Mucosa of descending colon (tissue), 3 donors: ENCODE data around the gene ELMOD1. TPM values are rescaled to one million over a fixed set of nuclear protein-coding genes. Genes with fewer than 3 reads are reported as not detected.
A peak's percentile ranks its signal among the peaks of the same experiment; 100 is the strongest.

Experiments
- ATAC-seq: fragments of 200-7000 bp; cut with Tn5 transposase; one replicate; pipeline ENCODE4 v1.9.1; 2020; ENCODE audit warnings: mild to moderate bottlenecking, moderate library complexity
- DNase-seq, 3 donors: peaks; one replicate each; pipeline ENCODE4 v3.0.0-alpha.2; 2020
- H3K36me3 ChIP-seq: fragments of 200-600 bp; one replicate; pipeline ENCODE4 v1.8.0; 2021; ENCODE audit warnings: low read depth, mild to moderate bottlenecking
- H3K4me1 ChIP-seq: fragments of 200-600 bp; one replicate; pipeline ENCODE4 v1.8.0; 2021; ENCODE audit warnings: low read depth, mild to moderate bottlenecking
- H3K4me3 ChIP-seq: fragments of 200-600 bp; one replicate; pipeline ENCODE4 v1.8.0; 2021; ENCODE audit warnings: mild to moderate bottlenecking
- H3K9me3 ChIP-seq: fragments of 200-600 bp; one replicate; pipeline ENCODE4 v1.8.0; 2021; ENCODE audit warnings: mild to moderate bottlenecking
- intact Hi-C, 2 donors: fragments of 100-400 bp; cut with DNase I in 1 of 2; cut with micrococcal nuclease in 1 of 2; formaldehyde crosslinking; loops; one replicate each; pipeline versions ENCODE4 v1.11.0 to v1.11.1; 2022; cut with DNase I, micrococcal nuclease
- total RNA-seq, 3 donors: library from RNA; stranded (reverse); fragmentation: NEBNext Ultra II Directional in 2 of 3; extraction: Animal tissue kit (Norgen Biotek cat#: 25700) in 2 of 3; gene quantifications; one replicate each; pipeline versions ENCODE4 v1.2.1 to v1.2.4, GENCODE V29; 2021 to 2023
- TF ChIP-seq, protein P1 (sequence below): fragments of 200-600 bp; IDR thresholded peaks from one replicate; pipeline ENCODE4 v1.8.0; 2022; ENCODE audit warnings: antibody characterized with exemption, mild to moderate bottlenecking
- donor health status: DM: no; HTN: no; CAD: no; lungs with moderate emphysema.
- donor health status: DM: no; HTN: no; CAD: no.
- donor health status: DM: no; HTN: yes; CAD: no.

The ELMOD1 gene
- total RNA-seq, 3 donors from 2014 or later, result 0.31 to 0.57 TPM; not detected in 1

DNA sequence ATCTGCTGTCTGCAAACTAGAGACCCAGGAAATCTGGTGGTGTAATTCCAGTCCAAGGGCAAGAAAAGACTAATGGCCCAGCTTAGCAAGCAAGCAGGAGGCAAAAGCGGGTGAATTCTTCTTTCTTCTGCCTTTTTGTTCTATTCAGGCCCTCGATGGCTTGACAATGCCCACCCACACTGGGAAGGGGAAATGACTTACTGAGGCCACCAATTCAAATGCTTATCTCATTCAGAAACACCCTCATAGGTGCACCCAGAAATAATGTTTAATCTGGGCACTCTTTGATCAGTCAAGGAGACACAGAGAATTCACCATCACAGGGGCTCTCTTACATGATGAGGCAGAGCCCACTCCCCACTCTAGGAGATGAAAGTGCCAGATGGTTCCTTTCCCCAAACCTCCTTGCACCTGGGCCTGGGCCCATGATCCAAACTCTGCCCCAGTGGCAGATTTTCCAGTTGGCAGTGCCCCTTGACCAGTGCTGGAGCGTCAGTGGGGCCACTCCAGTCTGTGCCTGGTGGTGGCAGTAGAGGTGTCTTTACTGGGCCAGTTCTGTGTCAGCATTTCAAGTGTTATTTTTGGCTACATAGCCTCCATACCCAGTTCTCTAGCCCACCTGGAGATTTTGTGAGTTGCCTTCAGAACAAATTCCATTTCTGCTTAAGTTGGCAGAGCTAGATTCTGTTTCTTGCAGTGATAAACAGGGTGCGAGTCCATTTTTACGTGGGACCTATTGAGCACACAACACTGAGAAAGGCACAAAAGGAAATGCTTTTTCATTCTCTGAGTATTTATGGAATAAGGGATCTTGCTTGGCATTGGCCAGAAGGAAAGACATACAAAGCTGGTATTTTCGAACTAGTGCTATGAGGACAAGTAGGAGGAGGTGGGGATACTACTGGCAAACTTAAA lies 7.5 kb downstream of the ELMOD1 start:
- TF ChIP-seq, protein P1, sequence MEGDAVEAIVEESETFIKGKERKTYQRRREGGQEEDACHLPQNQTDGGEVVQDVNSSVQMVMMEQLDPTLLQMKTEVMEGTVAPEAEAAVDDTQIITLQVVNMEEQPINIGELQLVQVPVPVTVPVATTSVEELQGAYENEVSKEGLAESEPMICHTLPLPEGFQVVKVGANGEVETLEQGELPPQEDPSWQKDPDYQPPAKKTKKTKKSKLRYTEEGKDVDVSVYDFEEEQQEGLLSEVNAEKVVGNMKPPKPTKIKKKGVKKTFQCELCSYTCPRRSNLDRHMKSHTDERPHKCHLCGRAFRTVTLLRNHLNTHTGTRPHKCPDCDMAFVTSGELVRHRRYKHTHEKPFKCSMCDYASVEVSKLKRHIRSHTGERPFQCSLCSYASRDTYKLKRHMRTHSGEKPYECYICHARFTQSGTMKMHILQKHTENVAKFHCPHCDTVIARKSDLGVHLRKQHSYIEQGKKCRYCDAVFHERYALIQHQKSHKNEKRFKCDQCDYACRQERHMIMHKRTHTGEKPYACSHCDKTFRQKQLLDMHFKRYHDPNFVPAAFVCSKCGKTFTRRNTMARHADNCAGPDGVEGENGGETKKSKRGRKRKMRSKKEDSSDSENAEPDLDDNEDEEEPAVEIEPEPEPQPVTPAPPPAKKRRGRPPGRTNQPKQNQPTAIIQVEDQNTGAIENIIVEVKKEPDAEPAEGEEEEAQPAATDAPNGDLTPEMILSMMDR, result no peak
- Histone ChIP-seq H3K36me3 (no peaks in the 10 kb centered on the region), H3K4me3 (no peak overlapping the region), H3K4me1 (no peaks in the 10 kb centered on the region), H3K9me3 (no peaks in the 10 kb centered on the region)
- DNase-seq, result no peak
- intact Hi-C loops, result no loop called here
- ATAC-seq, result peak; percentile 38

DNA sequence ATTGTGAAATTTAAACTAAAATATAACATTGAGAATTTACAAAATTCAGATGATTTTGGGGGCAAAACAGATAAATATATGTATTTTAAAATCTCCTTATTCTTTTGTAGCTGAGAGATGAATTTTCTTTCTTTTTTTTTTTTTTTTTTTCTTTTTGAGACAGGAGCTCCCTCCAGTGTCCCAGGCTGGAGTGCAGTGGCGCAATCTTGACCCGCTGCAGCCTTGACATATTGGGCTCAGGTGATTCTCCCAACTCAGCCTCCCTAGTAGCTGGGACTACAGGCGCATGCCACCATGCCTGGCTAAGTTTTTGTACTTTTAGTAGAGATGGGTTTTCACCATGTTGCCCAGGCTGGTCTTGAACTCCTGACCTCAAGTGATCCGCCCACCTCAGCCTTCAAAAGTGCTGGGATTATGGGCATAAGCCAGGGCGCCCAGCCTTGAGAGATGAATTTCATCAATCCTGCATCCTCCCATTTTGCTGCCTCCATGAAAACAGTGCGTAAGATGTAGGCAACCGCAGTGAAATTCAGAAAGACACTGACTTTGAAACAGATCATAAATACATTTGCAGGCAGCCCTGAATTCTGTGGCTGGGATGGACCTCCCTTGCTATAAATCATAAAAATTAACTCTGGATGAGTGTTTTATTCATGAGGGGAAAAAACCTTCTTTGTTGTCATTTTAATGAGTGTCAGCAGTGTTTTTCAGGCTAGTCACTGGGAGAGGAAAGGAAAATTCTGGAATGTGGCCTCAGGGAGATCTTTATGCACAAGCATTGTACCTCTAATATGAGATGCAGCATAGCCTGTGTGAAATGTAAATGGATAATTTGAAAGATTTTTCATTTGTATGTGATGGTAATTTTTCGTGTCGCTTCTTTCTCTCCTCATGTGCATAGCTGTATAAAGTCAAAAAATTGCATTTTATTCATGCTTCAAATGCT lies 14.4 kb downstream of the ELMOD1 start:
- intact Hi-C loops, result no loop called here

DNA sequence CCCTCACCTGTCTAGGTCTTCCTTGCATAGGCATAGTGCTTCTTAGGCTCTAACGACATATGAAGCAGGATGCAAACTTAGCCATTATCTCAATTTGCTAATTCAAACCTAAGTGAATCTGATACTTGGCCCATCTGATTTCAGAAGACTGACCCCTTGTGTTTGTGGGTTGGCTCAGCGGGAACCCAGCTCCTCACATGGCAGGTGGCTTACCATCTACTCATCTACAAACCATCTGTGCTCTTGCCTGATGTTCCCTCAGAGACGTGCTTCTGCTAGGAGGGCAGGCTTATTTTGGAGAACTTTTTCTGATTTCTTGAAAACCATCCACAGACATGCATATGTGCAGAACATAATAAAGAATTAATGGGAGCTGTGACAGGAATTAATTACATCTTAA lies 15.2 kb downstream of the ELMOD1 start:
- DNase-seq, result no peak
- ATAC-seq, result no peak
- H3K9me3 ChIP-seq, result no peaks in the 10 kb centered on the region
- H3K4me3 ChIP-seq, result no peak overlapping the region
- H3K36me3 ChIP-seq, result no peaks in the 10 kb centered on the region
- TF ChIP-seq, protein P1, result no peak
- no peaks in the 10 kb centered on the region for H3K4me1 ChIP-seq
- intact Hi-C loops, result no loop called here

More for the DNA sequence above, 14.4 kb downstream of the ELMOD1 start:
- ATAC-seq, result no peak
- TF ChIP-seq, protein P1, result no peak
- no peaks in the 10 kb centered on the region for H3K36me3 ChIP-seq
- no peak for DNase-seq
- H3K4me3 ChIP-seq, result no peak overlapping the region
- no peaks in the 10 kb centered on the region for H3K9me3 ChIP-seq
- H3K4me1 ChIP-seq, result no peaks in the 10 kb centered on the region

DNA sequence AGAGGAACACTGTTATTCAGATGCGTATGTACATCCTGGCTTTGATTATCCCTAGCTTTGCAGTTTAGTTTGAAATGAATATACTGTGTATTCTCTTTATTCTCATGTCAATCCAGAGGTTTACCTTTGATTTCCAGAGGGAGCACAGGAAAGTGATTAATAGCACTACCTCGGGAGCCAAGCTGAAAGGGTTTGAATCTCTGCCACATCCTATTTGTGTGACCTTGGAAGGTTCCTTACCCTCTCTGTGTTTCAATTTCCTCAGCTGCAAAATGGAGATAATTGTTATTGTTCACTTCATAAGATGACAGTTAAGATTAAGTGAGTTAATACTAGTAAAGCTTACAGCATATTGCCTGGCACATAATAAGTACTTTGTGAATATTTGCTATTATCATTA lies 17.9 kb downstream of the ELMOD1 start:
- DNase-seq (no peak), ATAC-seq (no peak)
- intact Hi-C loops, result no loop called here
- no peaks in the 10 kb centered on the region for H3K36me3 ChIP-seq
- TF ChIP-seq, protein P1, result no peak
- H3K4me1 ChIP-seq, result no peaks in the 10 kb centered on the region
- H3K4me3 ChIP-seq, result no peak overlapping the region
- H3K9me3 ChIP-seq, result no peaks in the 10 kb centered on the region

DNA sequence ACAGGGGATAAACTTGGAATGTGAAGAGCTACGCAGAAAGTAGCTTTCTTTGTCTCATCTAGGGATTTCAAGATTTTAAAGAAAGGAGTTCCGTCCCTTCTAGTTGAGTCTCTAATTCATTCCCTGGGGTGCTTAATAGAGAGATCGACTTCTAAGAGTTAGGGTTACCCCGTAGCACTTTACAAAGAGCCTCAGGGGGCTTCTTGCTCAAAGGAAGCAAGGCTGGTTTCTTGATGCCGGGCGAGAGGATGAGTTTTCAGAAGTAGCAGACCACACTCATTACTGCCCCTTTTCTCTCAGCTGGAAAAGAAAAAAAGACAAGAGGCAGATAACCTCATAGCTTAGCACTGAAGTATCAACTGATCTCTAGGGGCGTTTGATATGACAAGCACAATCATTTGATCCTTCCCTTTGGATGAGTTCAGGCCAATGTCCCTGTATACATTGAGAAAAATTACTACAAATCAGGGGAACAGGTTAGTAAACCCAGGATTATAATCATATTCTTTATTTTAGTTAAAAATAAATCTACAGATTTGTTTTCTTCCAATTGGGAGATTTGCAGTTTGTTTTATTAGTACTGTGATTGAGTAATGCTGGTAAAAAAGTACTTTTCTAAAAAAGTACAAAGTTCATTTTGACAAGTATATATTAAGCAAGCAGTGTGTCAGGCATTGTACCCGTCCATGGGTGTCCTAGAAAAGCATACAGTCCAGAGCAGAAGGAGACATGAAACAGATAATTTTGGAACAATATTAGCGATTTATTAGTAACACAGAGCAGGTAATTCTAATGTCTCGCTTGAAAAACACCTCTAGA lies 18.7 kb downstream of the ELMOD1 start:
- ATAC-seq (no peak), DNase-seq (no peak)
- H3K4me1 ChIP-seq, result no peaks in the 10 kb centered on the region
- H3K36me3 ChIP-seq, result no peaks in the 10 kb centered on the region
- intact Hi-C loops, result no loop called here
- no peak overlapping the region for H3K4me3 ChIP-seq
- TF ChIP-seq, protein P1, result no peak
- no peaks in the 10 kb centered on the region for H3K9me3 ChIP-seq
